NCI-H2196 (cell line): ENCODE data around the gene BAHCC1.

ENCODE experiments used
- DNase-seq: peaks from one replicate; lab custom pipeline; 2025; ENCODE audit not compliant: unreplicated experiment; lab: John Stamatoyannopoulos, UW

Gene BAHCC1

DNA sequence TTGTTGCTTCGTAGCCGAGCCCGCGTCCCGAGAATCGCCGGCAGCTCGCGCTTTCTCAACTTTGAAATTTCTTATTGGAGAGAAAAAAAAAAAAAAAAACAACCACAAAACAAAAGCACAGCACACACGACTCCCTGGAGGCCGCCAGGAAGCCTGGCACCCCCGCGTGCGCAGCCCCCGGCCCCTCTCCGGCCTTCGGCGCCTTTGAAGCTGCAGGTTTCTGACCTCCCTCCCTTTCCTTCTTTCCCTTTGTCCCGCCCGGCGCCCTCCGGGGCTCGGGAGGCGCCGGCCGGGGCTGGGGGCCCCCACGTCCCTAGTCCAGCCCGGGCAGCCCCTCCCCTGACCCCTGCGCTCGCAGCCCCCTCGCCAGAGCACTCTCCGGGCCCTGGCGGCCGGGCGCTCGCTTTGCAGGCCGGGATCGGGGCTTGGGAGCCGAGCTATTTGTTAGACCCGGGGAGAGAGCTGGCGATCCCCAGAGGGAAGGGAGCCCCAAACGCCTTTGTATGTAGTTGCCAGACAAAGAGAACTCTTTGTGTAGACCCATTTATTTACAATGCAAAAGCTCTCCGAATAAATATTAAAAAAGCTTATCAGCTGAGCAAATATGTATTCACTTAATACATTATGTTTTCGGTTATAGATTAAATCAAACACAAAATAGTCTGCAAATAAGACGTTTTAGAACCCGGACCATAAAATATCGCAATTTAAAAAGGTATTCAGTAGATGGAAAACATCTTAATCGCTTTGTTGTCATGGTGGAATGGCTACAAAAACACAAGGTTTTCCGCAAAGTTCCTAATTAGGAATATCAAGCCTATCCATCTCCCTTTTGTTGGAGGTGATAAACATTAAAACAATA lies 2.3 kb downstream of the BAHCC1 start:
- DNase-seq = peak; percentile 40

DNA sequence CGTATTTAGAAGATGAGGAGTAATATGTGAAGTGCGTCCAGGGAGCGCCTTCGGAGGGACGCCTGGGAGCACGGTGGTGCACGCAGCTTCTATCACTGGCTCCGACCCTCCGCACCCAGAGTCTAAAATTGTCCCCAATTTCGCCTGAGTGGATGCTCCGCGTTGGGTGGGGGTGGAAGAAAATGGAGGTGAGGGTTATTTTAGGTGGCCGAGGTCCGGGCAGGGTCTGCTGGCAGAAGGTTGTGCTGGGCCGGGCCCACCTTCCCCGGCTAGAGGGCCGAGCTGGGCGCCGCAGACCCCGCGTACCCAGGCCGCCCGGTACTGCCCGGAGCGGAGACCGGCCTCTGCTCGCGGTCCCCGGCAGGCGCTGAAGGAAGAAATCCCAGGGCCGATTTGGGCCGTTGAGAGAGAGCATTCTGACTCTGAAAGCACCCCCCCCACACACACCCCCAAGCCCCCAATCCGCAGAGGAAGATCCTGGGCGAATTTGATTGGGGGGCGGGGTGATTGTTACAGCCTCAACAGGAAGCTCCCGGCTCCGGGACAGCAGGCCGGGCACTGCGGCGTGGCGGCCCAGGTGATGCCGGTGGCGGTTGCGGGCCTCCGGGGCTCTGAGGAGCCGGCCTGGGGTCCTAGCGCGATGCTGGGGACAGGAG lies 3.0 kb downstream of the BAHCC1 start:
- no peak for DNase-seq

DNA sequence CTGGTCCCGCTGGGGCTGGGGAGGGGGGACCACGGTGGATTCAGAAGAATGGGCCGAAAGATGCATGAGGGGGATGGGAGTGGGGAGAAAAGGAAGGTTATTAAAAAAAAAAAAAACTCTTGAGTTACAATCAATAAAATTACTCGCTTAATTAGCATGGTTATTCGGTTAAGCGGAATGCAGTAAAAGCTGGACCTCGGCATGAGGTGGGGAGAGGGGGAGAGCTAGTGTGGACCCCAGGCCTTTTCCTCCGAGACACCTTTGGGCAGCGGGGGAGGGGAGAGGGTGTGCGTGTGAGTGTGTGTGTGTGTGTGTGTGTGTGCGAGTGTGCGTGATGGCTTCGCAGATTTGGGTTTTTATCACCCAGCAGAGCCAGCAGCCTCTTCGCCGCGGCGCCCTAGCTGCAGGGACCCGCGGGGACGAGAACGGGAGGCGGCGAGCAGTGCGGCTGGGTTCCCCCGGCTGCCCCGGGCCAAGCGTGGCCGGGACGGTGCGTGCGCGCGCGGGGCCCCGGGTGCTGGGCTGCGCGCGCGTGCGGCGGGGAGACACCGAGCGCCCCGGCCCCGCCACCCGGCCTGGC lies 3.7 kb downstream of the BAHCC1 start:
- DNase-seq = no peak

DNA sequence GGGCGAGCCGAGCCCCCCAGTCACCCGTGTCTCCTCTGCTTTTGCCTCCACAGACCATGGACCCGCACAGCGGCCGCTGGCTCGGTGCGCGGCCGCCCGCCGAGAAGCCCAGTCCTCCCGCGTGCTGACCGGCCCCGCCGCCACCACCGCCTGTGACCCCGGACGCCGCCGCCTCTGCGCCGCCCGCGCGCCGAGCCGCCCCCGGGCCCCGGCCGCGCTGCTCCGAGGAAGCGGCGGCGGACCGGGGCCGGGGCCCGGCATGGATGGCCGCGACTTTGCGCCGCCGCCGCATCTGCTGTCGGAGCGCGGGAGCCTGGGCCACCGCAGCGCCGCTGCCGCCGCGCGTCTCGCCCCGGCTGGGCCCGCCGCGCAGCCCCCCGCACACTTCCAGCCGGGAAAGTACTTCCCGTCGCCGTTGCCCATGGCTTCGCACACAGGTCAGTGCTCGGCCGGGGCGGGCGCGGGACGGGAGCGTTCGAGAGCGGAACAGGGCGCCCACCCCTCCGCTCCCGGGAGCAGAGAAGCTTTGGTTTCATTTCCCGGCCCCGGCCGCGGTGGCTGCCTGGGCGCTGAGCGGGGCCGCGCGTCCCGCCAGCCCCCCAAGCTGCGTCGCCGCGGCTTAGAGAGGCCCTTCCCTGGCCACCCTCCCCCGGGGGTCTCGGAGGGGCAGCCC lies 4.4 kb downstream of the BAHCC1 start:
- no peak for DNase-seq

DNA sequence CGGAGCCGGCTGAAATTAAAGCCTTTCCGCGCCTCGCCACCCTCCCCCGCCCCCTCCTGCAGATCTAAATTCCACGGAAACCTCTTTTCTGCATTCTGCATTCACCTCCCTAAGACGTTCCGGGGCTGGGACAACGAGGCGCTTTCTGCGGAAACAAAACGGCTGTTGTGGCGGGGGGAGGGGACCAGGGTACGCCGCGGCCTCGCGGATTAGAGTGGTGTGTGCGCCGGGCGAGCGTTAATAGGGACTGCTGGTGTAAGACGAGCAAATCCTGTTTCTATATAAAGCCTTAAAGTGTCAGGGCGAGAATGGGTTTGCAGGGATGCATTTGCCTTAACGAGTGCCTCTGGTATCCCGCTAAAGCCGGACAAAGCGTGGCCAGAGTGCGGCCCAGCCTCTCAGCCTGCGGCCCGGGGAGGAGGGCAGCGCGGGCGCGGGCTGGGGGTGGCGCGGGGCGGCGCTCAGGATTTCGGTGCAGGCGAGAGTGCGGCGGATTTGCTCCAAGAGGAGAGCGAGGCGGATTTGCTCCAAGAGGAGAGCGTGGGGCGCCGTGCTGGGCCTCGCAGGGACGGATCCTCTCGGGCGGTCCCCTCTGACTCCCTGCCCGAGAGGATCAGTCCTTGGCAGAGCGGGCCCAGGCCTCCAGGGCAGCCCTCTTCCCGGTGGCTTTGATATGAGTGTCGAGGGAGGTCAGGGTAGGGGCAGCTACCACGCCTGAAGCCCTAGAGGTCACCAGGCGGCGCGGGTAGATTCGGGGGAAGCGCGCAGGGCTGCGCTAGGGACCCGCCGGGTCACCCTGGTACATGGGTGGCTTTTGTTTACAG lies 5.1 kb downstream of the BAHCC1 start:
- no peak for DNase-seq

DNA sequence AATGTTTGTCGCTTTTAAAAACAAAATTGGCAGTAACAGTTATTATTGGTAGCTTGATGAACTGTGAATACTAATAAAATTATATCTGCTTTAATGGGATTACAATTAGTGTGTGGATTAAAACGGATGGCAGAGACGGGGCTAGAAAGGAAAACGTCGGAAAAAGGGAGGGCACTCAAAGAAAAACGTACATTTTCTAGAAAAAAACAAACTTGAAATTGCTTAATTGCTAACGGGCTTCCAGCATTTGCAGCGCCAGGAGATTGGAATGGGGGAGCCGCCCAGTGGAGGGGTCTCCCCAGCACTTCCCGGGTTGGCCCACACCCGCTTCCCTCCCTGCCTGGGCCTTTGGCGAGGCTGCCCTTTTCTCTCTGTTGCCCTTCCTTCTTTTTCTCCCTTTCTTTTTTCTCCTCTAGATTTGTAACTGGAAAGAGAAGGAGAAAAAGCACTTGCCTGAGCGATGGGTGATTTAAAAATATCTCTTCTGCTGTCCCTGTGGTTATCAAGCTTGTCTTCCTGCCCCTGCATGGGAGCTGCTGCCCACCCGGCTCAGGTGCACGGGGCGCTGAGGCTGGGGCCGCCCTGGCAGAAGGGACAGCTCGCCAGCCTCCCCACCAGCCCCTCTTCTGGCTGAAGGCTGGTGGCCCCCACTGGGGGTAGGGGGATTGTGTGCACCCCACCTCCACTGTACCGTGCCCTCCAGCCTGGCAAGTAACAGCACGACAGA lies 5.9 kb downstream of the BAHCC1 start:
- no peak for DNase-seq

DNA sequence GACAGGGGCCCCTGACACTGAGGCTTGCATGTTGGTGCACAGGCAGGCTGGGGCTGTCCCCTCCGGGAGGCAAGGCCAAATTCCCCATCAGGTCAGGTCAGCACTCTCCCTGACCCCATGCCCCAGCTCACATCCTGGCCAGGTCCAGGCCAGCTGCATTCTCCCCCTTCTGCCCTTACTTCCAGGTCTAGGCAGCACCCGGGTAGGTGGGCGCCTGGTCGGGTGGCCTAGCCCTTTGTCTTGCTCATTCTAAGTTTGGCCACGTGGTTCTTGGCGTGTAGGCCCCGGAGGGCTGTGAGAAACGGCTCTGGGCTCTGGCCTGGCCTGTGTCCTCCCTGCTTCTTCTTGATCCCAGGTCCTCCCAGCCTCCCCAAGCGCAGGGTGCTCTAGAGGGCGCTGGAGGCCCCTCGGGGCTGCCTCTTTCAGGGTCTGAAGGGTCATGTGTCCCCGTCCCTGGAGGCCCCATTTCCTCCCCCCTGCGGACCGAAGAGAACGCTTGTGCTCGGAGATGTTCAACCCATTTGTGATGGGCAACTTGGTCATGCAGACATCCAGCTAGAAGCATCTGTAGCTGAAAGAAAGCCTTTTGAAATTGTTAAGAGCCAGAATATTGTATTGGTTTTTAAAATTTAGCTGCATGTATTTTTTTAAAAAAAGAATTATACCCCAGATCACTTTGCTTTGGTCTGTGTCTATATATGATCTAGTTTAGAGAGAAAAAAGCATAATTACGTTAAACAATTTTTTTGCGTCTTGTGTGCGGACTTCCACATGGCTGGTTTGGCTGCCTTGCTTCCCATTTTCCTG lies 6.7 kb downstream of the BAHCC1 start:
- peak; percentile 28 for DNase-seq

DNA sequence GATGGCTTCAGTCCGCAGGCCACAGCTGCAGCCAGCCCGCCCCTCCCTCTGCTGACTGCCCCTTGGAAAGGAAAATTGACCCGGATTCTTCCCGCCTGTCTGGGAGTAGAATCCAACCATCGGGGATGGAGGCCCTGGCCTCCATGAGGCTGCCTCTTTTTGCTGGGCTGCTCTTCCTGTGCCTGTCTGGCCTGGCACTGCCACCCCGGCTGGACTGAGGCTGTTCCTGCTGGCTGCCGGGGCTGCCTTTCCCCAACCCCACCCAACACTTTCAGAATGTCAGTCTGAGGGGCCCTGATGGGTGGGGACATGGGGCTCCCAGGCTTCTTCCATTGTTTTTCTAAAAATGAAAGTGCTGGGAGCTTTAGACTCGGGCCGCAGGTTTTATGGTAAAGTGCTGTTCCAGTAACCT lies 7.3 kb downstream of the BAHCC1 start:
- no peak for DNase-seq

DNA sequence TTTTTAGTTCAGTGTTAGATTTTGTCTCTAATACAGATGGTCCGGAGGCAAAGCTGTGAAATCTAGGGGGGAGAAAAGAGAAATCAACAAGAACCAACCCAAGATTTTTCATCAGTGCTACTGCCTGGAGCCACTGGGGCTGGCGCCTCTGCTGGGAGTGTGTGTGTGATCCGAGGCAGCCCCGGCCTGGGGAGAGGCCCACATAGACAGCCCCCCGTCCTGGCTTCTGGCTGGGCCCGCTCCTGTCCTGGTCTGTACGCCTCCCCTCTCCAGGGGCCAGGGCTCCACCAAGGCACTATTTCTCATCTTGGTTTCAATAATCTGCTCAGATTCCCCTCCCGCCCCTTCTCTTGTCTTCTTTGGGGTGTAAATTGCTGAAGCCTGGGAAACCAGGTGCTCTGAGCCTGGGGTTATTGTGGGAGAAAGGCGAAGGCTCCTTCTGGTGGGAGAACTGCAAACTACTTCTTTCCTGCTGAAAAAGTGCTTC lies 7.8 kb downstream of the BAHCC1 start:
- no peak for DNase-seq

DNA sequence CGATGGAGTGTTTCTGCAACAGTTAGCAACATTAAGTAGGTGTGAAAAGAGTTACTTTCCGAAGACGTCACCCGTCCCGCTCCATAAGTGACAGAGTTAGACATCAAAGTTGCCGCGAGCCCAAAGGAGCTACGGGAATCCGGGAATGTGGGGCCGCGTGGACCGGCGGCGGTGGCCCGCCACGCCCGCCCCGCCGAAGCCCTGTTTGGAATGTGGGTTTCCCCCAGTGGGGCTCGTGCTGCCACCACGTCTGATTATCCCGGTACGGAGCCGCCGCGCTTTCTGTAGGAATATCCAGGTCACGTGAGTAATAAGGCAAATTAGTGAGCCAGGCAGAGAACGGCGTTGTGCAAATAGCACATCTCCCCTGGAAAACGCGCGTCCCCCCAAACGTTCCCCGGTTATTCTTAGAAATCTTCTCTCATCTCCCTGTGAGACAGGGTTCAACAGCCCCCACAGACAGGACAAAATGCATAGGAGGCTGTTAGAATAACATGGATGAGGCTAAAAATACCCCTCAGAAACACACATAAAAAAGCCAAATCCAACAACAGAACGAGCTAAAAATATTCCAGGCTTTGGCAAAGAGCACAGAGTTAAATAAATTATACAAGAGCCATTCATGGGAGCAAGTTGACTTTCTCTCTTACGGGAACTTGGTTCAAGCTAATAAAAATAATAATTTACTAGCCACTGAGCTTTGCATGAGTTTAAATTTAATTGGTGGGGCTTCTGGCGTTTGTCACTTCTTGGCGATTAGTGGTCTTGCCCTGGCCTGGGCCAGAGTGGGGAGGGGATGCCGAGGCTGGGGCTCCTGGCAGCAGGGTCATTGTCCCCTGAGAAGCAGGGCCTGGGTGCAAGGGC lies 8.6 kb downstream of the BAHCC1 start:
- DNase-seq = no peak

DNA sequence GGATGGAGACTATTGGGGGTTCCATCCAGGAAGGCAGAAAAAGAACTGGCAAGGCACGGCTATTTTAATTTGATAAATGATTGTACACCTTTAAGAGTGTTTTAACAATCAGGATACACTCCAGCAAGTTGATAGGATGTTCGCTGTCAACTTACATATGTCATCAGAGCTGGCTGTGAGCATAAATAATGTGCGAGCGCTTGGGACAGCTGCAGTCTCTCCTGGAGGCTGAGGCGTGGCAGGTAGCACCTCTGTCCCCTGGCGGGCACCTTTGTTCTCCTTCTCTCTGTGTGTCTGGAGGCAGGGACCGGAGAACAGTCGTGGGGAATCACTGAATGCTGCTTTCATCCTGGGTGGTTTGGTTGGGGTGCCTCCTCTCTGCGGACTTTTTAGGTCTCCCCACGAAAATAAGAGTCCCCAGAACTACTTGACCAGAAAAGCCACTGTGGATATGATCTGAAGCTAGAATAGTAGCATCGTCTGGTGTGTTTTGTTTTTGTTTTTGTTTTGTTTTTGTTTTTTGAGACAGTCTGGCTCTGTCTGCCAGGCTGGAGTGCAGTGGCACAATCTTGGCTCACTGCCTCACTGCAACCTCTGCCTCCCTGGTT lies 9.4 kb downstream of the BAHCC1 start:
- DNase-seq = no peak

DNA sequence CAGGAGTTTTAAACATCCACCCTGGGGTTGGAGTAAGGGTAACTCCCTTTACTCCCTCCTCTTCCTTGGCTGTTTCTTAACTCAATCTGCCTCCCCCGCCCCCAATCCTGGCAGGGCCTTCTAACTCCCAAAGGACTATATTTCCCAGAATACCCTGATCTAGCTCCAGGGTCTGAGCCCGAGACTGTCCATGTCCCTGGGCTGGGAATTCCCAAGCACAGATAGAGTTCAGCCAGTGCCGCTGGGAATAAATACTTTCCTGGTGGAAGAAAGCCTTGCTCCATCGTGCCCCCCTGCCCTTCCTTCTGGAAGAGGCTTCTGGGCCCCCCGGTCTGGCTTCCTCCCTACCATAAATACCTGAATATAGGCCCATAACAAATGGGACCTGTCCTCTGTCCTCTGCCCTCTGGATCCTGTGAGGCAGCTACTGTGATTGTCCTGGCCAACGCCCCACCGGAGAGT lies 10.2 kb downstream of the BAHCC1 start:
- no peak for DNase-seq

DNA sequence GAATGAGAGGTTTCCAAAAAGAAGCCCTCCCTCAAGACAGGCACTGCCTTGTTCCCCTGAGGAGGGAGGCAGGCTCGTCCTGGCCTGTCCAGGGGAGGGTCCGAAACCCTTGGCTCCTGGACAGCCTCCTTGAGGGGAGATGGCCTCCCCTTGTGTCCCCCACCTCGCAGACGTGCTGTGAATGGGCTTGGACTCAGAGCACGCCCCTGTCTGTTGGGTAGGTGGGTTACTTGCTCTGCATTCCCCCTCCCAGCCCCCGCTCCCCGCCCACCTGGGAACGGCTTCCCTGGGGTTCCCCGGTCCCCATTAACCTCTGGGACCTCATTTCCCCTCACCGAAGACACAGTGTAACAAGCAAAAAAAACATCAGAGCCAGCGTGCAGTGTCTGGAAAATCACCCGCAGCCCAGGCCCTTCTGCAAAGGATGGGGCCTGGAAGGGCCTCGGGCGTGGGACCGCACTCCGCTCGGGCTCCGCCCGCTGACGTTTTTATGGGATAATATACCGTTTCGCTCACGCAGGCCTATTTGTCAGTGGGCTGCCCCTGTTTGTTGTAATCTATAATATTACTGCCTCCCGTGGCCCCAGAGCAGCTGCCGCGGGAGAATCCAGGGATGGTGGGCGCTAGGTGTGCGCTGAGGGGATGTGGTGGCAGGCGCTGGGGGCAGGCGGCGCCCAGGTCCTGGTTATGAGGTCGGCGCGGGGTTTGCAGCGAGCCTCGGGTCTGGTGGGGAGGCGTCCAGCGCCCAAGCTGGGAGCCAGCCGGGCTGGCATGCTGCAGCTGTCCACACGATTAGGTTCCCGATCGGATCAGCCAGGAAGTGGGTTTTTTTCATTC lies 11.1 kb downstream of the BAHCC1 start:
- no peak for DNase-seq

DNA sequence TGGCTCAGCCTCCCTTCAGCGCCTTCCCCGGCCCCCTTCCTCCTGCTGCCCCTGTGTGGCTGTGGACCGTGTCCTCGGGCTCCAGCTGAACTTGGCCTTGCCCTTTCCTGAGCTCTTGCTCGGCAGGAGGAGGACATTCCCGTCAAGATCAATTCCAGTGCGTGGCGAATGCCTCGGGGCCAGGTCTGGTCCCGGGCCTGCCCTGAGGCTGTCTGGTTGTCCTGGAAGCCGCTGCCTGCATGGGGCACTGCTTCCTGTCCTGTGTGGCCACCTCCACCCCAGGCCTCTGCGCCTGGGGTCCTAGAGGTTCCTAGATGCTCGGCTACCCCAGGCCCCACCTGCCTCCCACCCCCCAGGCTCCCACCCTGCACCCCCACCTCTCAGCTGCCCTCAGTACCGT lies 12.8 kb downstream of the BAHCC1 start:
- no peak for DNase-seq

DNA sequence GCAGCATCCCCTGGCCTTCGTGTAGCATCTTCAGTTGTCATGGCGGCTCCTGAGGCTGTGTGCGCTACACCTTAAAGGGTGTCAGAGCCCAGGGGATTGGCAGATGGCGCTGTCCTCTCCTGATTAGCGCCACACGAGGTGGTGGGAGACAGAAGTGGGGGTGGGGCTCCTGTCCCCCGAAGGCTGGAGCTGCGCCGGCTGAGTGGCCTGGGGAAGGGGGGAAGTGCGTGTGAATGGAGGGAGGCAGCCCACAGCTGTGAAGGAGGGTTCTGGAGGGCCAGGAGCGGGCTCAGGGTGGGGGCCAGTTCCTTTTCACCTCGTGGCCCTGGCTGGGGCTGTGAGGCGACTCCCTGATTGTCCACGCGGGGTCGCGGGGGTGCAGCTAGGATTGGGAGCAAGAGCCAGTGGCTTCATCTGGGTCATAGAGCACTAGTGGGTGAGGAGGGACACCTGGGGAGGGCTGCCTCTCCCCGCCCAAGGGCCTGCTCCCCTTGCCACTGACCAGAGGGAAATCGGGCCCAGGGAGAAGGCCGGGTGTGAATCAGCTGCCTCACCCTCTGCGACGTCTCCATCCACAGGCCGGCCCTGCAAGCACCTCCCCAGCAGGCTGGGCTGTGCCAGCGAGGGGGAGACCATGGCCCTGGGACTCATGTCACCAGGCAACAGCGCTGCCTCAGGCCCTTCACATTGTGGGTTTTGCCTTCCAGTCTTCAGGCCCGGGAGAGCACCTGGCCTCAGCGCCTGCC lies 14.1 kb downstream of the BAHCC1 start:
- DNase-seq = peak; percentile 75

DNA sequence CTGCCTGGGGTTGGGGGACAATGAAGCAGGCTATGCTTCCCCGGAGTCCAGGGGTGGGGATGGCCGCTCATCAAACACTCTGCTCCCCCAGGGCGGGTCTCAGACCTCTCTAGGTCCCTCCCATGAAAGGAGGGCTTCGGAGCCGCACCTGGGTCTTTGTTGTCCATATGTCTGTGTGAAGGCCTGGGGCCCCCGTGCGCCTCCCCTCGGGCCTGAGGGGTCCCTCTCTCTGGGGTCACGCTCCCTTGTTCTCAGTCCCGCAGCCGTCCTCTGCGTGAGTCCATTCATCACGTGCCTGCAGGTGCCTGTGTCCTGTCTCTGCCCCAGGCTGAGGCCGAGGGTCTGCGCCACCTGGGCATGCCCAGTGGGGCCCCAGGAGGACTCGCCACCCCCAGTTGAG lies 15.6 kb downstream of the BAHCC1 start:
- no peak for DNase-seq
